Activated CD4-positive, CD25-positive, alpha-beta regulatory T cell treated with anti-CD3 and anti-CD28 coated beads, Interleukin-2, amount 50 U/mL, for 16 hours (primary cell): ENCODE data around the gene GDPD5.
"Not testable (repeated sequence)": the region's sequence is repeated elsewhere in the genome, so short reads cannot be mapped to it uniquely, and the experiment has no call there.

Source experiments
- DNase-seq: peaks from one replicate; pipeline ENCODE4 v3.0.0-alpha.2; 2020; ENCODE audit warnings: low read depth, low spot score

The GDPD5 gene

DNA sequence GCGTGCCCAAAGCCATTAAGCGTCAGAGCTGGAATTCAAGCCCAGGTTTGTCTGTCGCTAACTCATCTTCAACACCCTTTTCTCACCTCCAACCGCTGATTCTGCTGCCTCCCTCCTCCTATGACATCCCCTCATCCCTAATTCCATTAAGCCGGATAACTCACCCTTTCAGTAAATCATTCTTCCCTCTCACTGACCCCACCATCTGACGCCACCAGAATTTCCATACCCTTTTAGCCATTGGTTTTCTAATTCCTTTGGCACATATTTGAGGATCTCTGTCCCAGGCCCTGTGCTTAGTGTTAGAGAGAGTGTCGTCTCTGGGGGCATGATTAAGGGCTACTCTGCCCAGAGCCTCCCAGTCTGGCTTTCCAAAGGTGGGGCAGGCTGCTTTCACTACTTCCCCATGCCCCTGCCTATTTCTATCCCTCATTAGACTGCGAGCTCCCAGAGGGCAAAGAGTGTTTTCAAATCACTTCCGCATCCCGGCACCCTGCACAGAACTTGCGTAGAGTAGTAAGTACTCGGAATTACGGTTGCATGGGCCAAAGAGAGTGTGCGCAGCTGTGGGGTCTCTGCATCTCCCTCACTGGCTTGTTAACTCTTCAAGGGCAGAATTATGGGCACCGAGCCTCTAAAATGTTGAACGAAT is 96.6 kb downstream of the GDPD5 start:
- DNase-seq = no peak

DNA sequence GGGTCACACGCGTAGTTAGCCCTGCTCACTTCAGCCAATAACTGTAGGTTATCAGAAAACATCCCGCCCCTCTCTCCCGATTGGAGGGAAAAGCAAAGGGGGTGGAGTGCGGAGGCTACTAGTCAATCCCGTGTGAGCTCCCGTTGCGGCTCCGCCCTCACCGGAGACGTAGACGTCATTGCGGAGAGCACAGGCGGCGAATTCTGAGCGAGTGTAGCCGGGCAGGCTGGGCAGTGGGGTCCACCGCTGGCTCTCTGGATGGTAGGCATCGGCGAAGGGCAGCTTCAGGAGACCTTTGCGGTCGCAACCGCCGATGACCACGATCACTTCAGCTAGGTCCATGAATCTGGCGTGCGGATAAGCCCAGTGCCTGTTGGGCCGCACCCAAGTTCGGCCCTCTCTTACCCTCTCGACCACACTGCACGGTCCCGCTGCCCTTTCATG is 97.4 kb downstream of the GDPD5 start:
- peak; percentile 30 for DNase-seq

- no peak for DNase-seq
Observed at GRCh38 chr11:75427181-75427580, 98.6 kb downstream of the GDPD5 start.

- DNase-seq = no peak
Observed at GRCh38 chr11:75426720-75427086, 99.0 kb downstream of the GDPD5 start.

DNA sequence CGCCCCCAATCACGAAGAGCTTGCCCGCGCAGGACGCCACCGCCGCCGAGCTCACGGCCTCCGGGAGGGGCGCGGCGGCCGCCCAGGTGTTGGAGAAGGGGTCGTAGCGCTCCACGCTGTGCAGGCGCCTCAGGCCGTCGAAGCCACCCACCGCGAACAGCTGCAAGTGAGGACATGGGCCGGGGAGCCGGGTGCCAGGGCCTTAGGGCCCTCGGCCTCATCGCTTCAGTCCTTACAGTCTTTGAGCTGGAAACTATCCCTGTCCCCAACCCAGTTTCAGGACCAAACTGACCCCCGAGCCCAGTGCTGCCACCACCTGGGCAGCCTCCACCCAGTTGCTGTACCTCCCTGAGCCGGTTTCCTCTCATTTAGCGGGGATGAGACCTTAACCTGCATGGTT is 100.3 kb downstream of the GDPD5 start:
- no peak for DNase-seq

DNA sequence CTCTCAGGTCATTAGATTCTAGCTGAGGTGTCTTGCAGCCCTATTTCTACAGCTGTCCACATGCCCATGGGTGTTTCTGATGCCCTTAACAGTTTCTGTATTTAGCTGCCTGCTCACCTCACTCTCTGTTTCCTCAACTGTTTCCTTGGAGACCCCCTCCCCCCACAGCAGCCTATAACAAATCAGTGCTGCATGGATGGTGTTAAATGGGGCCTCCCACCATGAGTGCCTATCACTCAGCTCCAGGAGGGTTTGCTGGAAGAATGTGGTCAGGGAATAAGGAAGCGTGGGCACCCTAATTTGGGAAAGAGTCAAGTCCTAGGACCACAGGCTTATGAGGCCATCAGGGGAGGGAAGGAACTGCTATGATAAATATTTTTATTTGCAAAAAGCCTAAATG is 101.3 kb downstream of the GDPD5 start:
- DNase-seq = no peak

DNA sequence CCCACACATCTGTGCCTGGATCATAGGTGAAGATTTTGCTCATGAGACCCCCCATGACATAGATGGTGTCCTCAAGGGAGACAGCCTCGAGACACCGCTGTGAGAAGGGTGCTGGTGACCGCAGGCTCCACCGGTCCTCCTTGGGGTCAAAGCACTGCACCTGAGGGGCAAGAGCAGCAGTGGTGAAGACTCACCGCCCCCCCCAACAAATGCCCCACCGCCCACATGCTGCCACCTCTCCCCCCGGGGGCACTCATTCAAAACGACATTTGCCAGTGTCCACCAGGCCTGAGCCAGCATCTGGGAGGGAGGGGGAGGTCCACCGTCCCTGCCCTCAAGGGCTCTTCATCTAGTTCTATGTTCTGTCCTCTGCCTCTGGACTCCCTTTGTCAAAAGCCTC is 102.0 kb downstream of the GDPD5 start:
- DNase-seq = no peak

- no peak for DNase-seq
Observed at GRCh38 chr11:75422248-75423231, 103.2 kb downstream of the GDPD5 start.

GRCh38 chr11:75421902-75422247 is 103.9 kb downstream of the GDPD5 start:
- DNase-seq = no peak

- DNase-seq = no peak
Observed at GRCh38 chr11:75421035-75421602, 104.6 kb downstream of the GDPD5 start.

DNA sequence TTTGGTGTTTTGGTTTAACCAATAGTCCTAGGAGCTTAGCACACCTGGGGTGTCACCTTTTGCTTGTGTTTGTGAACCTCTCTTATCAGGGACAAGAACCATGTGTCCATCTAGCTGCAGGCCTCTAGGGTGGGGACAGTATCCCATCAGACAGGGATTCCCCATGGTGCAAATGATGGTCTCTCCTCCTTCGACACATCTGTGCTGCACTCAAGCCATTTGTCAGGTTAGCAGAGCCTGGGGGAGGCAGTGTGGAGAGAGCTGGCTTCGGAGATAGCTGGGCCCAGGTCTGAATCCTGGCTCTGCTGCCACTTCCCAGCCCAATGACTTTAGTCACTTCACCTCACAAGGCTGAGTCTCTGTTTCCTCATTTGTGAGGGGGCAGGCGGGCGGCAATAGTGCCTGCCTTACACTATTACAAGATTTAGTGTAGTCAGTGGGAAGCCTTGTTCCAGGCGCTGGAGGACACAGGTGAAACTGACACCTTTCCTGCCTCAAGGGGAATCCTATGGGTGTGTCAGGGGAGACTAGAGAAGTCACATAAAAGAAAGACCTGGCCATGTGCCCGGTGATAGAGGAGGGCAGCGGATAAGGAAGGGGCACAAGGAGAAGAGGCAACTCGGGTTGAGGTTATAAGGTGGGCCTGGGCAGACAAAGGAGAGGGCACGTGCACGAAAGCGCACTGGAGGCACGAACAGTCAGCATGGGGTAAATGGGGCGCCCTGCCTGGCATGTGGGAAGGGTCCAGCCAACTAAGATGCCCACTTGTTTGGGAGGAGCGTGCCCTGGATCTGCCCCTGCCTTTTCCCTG is 105.3 kb downstream of the GDPD5 start:
- DNase-seq = no peak

DNA sequence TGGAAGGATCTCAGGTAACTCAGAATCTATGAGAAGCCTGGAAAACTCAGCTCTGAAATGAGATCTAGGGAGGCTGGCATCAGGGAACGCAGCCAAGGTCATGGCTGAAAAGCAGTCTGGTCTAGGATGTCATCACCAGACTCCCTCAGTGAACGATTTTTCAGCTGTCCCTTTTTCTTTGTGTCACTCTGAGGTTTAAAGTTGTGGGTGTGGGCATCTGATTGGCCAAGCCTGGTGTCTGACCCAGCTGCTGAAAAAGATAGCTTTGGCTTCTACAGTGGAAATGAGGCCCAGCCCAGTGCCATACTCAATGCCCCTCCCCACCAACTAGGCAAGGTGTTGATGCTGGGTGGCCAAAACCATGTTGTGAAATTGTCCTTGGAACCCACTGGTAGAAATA is 111.9 kb downstream of the GDPD5 start:
- no peak for DNase-seq

- DNase-seq = not testable (repeated sequence)
Observed at GRCh38 chr11:75413146-75413545, 112.6 kb downstream of the GDPD5 start.

DNA sequence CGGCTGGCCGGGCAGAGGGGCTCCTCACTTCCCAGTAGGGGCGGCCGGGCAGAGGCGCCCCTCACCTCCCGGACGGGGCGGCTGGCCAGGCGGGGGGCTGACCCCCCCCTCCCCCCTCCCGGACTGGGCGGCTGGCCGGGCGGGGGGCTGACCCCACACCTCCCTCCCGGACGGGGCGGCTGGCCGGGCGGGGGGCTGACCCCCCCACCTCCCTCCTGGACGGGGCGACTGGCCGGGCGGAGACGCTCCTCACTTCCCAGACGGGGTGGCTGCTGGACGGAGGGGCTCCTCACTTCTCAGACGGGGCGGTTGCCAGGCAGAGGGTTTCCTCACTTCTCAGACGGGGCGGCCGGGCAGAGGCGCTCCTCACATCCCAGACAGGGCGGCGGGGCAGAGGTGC is 115.8 kb downstream of the GDPD5 start:
- DNase-seq = not testable (repeated sequence)

- DNase-seq = no peak
Observed at GRCh38 chr11:75408957-75409219, 116.9 kb downstream of the GDPD5 start.

DNA sequence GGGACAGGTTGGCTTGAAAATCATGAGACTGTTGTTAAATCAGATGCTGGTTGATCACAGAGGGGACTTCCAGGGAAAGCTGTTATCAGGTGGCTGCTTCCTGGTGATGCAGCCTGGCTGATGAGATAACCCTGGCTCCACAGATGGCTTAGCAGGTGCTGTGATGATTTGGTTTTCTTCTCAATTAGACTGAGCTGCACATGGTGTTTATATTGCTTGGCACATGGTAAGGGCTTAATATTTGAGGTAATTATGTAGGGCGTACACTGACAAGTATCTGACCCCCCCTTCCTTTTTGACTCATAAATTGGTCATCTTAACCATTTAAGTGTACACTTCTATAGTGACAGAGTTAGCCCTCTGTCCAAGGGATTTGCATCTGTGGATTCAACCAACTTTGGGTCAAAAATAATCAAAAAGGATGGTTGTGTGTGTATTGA is 119.4 kb downstream of the GDPD5 start:
- no peak for DNase-seq

DNA sequence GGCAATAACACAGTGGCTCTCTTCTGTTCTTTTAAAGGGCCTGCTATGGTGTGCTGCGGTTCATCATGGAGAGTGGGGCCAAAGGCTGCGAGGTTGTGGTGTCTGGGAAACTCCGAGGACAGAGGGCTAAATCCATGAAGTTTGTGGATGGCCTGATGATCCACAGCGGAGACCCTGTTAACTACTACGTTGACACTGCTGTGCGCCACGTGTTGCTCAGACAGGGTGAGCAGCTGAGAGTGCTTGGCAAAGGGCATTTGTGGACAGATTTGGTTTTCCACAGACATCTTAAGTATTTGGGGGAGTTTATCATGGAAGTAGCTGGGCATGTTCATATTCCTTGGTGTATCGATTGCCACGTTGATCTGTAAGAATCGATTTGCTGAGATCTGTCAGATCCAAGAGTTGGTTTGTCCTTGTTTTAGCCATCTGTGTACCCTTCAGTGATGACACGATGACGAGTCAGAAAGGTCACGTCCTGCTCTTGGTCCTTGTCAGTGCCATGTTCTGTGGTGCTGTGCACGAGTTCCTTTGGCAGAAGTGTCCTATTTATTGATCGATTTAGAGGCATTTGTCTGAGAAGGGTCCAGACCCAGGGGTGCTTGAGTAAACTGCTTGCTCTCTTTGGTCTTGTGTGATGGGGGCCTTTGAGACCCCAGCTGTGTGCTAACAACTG is 121.6 kb downstream of the GDPD5 start:
- no peak for DNase-seq

DNA sequence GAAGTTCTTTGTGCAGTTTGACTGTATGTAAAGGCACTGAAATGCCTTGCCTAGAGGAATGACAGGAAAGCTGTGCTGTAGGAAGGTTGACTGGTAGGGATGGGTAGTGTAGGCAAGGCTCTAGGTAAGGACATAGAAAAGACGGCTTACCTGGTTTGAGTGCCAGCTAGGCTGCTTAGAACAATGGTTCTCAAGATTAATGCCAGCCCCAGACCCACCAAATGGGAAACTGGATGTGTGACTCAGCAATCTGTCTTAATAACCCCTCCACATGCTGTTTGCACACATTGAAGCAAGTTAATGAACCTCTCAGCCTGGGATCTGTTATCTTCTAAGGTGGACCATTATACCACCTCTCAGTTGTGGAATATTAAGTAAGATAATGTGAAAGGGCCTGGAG is 122.7 kb downstream of the GDPD5 start:
- no peak for DNase-seq

GRCh38 chr11:75402002-75402773 is 123.6 kb downstream of the GDPD5 start:
- no peak for DNase-seq

- DNase-seq = no peak
Observed at GRCh38 chr11:75400146-75400865, 125.4 kb downstream of the GDPD5 start.
